NOMO-1 treated with DMSO at 0.1 percent for 48 hours (cell line): ENCODE data around the gene TSHB.
"Not testable (repeated sequence)": the region's sequence is repeated elsewhere in the genome, so short reads cannot be mapped to it uniquely, and the experiment has no call there.

ENCODE experiments used
- DNase-seq: peaks from one replicate; lab custom pipeline; 2025; ENCODE audit not compliant: unreplicated experiment; lab: John Stamatoyannopoulos, UW

The TSHB gene

GRCh38 chr1:115029526-115029925 is at the start of gene TSHB:
Gene TSHB (plus strand): TSS chr1:115029826. CDS start chr1:115033363, 3,537 bp downstream.
- DNase-seq: no peak

- DNase-seq: no peak
Measured at GRCh38 chr1:114982251-114982650, 47.4 kb upstream of the TSHB start.

DNA sequence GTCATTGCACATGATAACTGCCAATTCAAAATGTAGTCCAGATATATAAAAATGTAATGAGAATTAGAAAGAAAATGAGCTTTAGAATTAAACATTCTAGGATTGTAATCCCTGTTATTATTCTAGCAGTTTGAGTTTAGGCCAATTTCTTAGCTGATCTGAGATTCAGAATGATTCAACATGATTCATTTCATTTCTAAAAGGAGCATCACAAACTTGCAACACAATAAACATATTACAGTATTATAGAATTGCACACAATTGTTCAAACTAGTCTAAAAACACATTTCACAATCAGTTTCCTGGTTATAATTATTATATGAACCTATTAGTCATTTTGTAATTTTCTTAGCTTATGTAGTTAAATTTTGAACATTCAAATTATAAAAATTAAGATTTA is 43.3 kb upstream of the TSHB start:
- no peak for DNase-seq

DNA sequence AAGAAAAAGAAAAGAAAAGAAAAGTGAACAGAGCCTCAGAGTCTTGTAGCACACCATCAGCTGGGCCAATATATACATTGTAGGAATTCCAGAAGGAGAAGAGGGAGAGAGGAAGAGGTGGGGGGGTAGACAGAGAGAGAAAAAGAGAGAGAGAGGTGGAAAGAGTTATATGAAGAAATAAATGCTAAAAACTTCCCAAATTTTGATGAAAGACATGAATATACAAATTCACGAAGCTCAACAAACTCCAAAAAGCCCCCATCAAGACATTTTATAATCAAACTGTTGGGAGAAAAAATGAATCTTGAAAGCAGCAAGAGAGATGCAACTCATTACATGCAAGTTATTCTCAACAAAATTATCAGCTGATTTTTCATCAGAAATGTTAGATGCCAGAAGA is 41.5 kb upstream of the TSHB start:
- no peak for DNase-seq

- DNase-seq: no peak
Measured at GRCh38 chr1:114997510-114998289, 31.9 kb upstream of the TSHB start.

- no peak for DNase-seq
Measured at GRCh38 chr1:115006191-115006590, 23.4 kb upstream of the TSHB start.

DNA sequence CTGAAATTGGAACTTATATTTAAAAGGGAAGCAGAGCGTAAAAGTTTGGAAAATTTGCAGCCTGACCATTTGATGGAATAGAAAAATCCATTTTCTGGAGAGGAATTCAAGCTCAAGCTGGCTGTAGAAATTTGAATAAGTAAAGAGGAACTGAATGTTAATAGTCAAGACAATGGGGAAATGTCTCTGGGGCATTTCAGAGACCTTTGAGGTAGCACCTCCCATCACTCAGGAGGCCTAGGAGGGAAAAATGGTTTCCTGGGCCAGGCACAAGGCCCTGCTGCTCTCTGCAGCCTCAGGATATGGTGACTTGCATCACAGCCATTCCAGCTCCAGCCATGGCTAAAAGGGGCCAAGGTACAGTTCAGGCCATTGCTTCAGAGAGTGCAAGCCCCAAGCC is 17.6 kb upstream of the TSHB start:
- peak; percentile 32 for DNase-seq

- no peak for DNase-seq
Measured at GRCh38 chr1:115012434-115012833, 17.2 kb upstream of the TSHB start.

GRCh38 chr1:115013792-115014191 is 15.8 kb upstream of the TSHB start:
- no peak for DNase-seq

DNA sequence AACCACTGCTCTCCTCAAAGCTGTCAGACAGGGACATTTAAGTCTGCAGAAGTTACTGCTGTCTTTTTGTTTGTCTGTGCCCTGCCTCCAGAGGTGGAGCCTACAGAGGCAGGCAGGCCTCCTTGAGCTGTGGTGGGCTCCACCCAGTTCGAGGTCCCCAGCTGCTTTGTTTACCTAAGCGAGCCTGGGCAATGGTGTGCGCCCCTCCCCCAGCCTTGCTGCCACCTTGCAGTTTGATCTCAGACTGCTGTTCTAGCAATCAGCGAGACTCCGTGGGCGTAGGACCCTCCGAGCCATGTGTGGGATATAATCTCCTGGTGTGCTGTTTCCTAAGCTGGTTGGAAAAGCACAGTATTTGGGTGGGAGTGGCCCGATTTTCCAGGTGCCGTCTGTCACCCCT is 10.1 kb upstream of the TSHB start:
- DNase-seq: not testable (repeated sequence)

- DNase-seq: no peak
Measured at GRCh38 chr1:115021145-115021544, 8.5 kb upstream of the TSHB start.

DNA sequence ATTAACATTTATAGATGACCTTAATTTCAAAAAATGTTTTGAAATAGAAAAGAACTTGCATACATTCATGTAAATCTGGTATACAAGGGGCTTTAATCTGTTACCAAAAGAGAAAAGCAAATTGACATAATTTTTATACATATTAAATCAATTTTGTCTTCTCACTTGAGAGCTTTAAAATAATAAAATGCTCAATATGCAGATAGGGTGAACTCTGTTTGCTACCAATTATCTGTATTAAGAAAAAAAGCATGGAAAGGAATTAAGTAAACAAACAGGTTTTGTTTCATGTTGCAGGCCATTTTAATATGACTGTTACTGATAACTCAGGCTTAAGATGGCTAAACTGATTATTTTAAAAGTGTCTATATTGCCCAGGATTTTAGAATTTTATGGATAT is 6.0 kb upstream of the TSHB start:
- no peak for DNase-seq

DNA sequence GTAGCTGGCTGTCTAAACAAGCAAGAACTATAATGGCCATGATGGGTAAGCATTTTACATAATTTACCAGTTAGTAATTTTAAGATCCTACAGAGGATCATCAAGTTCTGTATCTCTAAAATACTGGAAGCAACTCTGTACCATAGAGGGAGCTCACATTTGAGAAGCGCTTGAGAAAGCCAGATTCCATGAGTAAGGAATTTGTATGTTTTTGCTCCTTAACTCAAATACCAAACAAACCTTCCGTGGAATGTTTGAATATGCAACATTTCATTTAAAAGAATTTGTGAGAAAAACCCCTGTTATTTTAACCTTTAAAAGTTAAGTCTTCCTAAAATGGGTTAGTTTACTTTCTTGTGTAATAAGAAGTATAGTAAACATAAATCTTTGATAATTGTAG is 2.0 kb downstream of the TSHB start:
- no peak for DNase-seq

- DNase-seq: no peak
Measured at GRCh38 chr1:115035652-115036051, 6.0 kb downstream of the TSHB start.

GRCh38 chr1:115036814-115037507 is 7.3 kb downstream of the TSHB start:
- no peak for DNase-seq

DNA sequence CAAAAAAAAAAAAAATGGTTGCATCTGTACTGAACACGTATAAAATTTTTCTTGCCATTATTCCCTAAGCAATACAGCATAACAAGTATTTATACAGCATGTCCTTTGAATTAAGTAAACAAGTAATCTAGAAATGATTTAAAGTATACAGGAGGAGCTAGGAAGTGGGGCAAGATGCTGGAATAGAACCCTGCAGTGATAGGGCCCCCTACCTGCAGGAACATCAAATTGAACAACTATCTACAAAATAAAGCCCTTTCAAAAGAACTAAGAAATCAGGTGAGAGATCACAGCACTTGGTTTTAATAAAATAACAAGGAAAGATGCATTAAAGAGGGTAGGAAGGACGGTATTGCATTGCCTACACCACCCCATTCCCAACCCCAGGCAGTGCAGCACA is 10.9 kb downstream of the TSHB start:
- DNase-seq: no peak

DNA sequence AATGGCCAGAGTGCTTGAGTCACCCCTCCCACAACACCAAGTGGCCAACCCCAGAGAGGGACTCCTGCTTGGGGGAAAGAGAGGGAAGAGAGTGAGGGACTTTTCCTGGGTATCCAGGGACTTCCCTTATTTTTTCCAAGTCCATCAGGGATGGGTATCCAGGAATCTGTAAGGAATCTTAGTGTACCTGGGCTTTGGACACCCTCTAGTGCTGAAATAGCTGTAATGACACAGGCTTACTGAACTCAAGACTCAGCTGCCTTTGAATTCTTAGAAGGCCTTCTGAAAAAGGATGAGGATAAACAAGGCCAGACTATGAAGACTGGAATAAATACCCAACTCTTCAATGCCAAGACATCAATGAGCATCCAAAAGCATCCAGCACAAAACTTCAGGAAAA is 12.0 kb downstream of the TSHB start:
- no peak for DNase-seq

GRCh38 chr1:115046751-115047150 is 17.1 kb downstream of the TSHB start:
- DNase-seq: no peak

DNA sequence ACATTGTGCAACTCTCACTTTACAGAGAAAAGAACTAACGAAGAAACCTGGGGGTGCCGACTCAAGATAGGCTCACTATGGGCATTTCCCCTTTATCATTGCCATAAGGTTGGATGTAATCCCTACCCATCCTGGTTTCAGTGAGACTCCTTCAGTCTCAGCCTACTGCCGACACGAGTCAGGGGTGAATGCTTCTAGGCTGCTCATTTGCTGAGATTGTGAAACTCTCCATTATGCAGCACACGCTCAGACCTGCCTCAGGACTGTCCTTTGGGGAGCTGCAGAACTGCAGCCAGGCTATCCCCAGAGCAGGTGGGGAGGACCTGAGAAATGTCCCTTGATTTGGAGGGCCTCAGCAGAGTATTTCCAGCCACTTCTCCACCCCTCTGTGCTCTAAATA is 22.2 kb downstream of the TSHB start:
- DNase-seq: peak; percentile 63

- peak; percentile 72 for DNase-seq
Measured at GRCh38 chr1:115052454-115053083, 22.9 kb downstream of the TSHB start.

GRCh38 chr1:115056395-115056798 is 26.8 kb downstream of the TSHB start:
- peak; percentile 96 for DNase-seq

DNA sequence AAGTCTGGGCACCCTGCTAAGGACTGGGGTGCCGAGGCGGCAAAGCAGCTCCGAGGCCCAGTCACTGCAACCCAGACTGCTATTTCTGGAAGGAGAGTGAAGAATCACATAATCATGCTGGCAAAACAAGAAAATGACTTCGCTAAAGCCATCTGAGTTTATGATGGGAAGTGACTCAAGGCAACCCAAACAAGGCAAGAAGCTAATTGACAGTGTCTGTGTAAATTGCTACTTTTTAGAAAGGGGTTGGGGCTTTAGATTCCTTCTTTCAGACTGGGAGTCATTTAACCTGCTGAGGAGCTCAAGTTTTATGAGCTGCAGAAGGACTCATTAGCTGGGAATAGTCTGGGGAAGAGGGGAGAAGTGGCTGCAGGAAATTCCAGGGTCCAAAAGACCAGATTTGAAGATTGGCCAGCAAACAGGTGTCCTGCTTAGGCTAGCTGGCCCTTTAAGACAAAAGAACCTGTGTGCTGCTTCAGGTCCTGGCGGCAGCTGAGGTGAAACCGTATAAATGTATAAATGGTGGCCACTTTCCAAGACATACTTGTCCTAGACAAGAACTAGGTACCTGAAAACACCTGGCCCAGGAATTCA is 28.1 kb downstream of the TSHB start:
- peak; percentile 22 for DNase-seq
